GM23248 (cell line): ENCODE measurements around the gene HOXA6.

Experiments
- EZH2 ChIP-seq: fragments of 200-600 bp; sonication (generic); IDR thresholded peaks from 2 replicates; pipeline ENCODE4 v1.6.1; 2018; ENCODE audit warnings: antibody characterized with exemption, mild to moderate bottlenecking; ENCODE audit not compliant: insufficient read depth, poor library complexity, severe bottlenecking
- EZH2phosphoT487 ChIP-seq: fragments of 200-600 bp; sonication (generic); IDR thresholded peaks from 2 replicates; pipeline ENCODE4 v1.6.1; 2018; ENCODE audit warnings: antibody characterized with exemption, moderate library complexity, mild to moderate bottlenecking, low read depth; ENCODE audit not compliant: insufficient read depth

DNA sequence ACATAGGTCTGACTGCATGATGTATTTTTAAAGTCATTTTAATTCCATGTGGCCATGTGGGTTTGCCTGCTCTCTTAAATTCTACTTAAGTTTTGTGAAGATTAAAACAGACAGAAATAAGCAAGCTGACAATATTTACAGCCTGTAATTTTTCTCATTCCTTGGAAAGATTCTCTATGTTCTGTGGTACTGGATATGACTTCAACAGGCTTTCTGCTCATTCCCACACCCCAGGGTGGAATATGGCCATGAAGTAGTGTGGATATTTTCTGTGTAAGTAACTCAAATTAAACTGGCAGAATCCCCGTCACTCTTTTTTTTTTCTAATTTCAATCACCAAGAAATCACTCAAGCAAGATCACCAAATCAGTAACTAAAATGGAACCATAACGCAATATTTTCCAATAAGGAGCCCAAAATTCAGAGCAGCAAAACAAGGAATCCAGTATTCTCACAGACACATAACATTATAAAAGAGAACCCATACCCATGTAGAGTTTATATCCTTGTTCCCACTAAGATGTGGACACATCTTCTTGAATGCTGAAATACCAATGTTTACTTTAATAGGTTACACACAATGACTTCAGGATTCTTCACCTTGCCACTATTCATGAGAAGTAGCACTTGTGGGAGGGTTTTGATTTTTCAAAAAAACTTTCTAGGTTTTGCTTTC lies 9.8 kb downstream of the HOXA6 start:
- no peak for TF ChIP-seq EZH2
- no peak for TF ChIP-seq EZH2phosphoT487
